Activated CD4-positive, CD25-positive, alpha-beta regulatory T cell (primary cell): Measurements from ENCODE around the gene PLXNA4.

ENCODE experiments used
- DNase-seq, 4 experiments: peaks; one replicate each; lab custom pipeline; 2025; lab: John Stamatoyannopoulos, UW

PLXNA4 gene

DNA sequence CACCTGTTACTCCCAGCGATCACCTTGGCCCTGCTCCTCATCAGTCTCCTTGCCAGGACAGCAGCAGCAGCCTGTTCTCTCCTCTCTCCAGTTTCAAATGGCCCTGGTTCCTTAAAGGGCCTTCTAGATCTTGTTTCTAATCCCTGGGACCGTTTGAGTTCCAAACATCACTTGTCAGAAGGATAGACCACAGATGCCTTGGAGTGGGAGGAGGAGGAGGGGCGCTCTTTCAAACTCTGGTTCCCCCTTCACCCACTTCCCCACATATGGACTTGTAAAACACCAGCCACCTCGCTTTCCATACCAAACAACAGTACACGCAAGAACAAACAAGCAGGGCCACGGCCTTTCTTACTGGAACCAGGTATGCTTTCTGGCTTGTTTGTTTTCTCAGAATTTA is 104.8 kb downstream of the PLXNA4 start:
- no peak for DNase-seq

- no peak for DNase-seq
Measured at GRCh38 chr7:132469681-132470080, 106.6 kb downstream of the PLXNA4 start.

DNA sequence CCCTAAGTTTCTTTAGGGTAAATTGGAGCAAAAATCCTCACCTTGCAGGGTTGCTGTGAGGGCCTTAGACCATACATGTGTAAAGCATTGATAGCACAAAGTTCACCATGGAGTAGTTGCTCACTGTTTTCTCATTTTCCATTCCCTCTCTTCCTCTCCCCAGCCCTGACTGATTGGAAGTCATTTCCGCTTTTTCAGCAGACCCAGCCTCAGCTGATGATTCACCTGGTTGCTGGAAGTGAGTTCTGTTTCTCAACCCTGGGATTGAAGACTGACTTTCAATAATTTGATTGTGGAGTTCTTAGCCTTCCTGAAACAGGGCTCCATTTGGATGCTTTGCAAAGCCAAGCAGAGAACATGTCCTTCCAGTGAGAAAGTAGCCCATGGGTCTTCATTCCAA is 107.0 kb downstream of the PLXNA4 start:
- DNase-seq = no peak

DNA sequence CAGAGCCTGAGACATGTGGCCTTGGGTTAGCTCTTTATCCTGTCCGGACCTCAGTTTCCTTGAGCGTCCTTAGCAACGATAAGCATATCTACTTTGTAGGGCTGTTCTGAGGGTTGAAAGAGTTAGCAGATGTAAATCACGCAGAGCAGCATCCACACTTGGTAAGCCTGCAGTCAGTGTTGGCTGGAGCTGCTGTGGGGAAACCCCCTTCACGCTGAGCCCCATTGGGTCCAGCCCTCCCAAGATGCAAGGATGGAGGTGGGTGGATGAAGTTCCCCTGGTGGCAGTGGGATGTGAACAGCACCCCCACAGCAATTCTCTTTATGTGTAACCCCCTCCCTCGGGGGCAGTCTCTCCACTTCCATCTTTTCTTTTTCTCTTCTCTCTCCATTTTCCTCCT is 109.9 kb downstream of the PLXNA4 start:
- DNase-seq = no peak

DNA sequence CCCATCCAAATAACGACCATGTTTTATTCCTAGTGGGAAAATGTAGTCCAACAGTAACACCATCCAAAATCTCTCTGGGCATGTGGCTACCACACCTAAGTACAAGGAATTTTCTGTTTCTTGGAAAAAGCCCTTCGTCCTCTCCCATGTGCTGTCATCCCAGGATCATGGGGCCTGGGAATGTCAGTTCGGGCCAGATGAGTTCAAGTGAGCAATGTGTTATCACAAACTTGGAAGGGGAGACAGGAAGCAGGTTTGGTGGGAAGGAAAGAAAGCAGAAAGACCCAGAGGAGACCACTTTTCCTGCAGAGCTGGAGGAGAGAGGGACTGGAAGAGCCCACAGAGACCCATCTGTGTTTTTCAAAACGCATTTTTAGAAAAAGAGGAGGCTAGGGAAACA is 110.8 kb downstream of the PLXNA4 start:
- no peak for DNase-seq

DNA sequence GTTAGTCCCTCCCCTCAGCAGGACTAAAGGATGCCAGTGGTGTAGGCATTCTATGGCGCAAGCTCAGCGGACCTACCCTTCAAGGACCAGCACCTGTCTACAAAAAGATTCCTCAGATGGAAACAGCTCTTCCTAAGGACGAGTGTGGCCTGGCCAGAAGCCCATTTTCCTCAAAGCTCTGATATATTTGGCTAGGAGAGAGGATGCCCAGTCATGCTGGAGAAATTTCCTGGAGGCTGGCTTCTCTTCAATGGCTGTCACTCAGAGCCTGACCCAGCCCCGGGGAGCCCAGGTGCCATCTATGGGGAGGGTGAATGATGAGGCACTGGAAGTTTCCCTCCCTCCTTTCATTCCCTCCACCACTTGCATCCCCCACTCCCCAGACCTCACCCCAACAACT is 111.5 kb downstream of the PLXNA4 start:
- no peak for DNase-seq

DNA sequence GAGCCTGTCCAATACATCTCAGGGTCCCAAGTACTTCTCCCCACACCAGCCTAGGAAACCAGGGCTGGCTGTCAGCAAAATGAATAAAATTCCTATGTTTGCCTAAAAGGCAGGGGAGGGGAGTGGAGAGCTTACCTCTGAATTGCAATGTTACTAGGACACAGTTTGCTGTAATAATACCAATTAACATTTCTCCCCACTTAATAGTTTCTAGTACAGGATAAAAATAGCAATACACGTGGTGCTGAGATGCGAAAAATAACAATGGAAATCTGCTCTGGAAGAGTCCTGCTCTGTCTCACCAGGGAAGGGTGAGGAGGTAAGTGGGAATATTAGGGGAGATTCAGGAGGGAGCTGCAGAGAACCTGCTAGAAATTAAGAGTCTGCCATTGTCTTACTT is 112.3 kb downstream of the PLXNA4 start:
- DNase-seq = no peak

DNA sequence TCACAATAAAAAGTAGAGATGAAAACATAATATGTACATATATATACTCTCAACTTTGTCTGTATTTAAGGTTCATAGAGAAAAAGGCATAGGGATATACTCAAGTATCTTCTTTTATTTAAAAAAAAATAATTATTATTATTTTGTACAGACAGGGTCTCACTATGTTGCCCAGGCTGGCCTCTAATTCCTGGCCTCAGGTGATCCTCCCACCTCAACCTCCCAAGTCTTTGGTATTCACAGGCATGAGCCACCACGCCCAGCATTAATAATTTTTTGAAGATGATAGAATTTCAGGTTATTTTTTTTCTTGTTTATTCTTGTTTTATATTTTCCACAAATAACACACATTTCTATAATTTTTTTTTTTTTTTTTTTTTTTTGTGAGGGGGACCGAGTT is 113.8 kb downstream of the PLXNA4 start:
- no peak for DNase-seq

- no peak for DNase-seq
Measured at GRCh38 chr7:132461032-132461592, 115.2 kb downstream of the PLXNA4 start.

- no peak for DNase-seq
Measured at GRCh38 chr7:132458729-132459128, 117.5 kb downstream of the PLXNA4 start.

GRCh38 chr7:132457658-132458057 is 118.6 kb downstream of the PLXNA4 start:
- no peak for DNase-seq

DNA sequence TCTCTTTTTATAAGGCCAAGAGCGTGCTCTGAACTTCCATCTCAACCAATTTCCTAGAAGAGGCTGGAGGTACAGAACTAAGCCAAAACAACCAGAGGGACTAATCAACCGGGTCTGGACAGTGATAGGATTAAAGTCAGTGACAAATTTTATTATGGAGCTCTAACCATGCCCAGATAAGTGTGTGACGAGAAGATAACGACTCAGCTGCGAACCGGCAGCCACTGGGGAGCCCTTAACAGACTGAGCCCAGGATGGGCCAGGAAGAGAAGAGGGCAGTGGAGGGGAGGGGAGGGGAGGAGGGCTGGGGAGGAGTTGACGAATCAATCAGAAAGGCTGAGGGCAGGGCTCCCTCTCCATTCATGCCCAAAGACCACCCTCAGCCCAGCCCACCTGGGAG is 119.9 kb downstream of the PLXNA4 start:
- DNase-seq = no peak

DNA sequence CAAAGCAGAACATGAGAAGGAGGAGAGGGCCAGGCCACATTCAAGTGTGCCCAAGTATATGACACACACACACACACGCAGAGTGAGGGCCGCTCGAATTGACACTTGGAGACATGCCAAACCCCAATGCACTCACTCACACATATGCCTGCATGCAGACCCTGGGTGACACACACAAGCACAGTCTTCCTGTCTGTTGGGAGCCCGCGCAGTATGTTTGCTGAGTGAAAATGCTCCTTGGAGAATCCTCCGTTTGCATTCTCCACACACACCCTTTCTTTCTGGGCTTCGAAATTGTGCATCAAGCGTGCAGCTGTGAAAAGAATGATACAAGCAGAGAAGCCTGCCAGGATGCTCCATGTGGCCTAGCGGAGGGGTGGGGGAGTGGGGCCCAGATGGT is 120.9 kb downstream of the PLXNA4 start:
- DNase-seq = no peak

- DNase-seq = no peak
Measured at GRCh38 chr7:132453826-132454225, 122.4 kb downstream of the PLXNA4 start.

- no peak for DNase-seq
Measured at GRCh38 chr7:132451161-132451560, 125.1 kb downstream of the PLXNA4 start.

DNA sequence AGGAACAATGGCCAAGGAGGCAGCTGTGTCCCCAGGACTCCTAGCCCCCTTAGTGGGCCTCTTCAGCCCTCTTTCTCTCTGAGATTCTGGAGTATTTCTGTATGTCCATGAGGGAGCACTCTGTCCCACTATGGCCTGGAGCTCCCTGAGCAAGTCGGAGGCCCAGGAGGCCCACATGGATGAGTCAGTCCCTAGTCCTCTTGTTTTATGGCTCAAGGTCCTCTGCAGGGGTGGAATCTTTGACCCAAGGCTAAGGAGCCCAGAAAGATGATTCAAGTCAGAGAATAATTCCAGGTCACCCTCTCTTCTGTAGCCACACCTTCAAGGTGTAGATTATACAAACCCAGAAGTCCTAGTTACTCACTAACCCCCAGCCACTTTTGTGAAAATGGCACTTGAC is 125.6 kb downstream of the PLXNA4 start:
- no peak for DNase-seq

- no peak for DNase-seq
Measured at GRCh38 chr7:132450188-132450587, 126.1 kb downstream of the PLXNA4 start.

- no peak for DNase-seq
Measured at GRCh38 chr7:132446666-132447278, 129.5 kb downstream of the PLXNA4 start.

DNA sequence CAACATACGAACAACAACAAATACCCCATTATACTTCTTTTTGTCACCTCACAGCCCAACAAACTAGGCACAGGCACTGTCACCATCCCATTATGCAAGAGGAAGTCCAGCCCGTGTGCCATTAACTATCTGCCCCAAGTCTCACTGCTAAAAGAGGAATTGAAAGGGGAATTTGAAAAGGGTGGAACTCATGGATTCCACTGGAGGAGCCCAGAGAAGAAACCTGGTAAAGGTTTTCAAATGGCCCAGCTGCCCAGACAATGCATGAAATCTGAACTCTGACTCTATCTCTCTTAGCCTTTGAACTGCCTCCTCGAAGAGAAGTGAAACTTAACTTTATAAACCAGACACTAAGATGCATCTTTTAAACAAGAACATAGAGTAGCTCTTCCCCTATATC is 130.0 kb downstream of the PLXNA4 start:
- DNase-seq = no peak

DNA sequence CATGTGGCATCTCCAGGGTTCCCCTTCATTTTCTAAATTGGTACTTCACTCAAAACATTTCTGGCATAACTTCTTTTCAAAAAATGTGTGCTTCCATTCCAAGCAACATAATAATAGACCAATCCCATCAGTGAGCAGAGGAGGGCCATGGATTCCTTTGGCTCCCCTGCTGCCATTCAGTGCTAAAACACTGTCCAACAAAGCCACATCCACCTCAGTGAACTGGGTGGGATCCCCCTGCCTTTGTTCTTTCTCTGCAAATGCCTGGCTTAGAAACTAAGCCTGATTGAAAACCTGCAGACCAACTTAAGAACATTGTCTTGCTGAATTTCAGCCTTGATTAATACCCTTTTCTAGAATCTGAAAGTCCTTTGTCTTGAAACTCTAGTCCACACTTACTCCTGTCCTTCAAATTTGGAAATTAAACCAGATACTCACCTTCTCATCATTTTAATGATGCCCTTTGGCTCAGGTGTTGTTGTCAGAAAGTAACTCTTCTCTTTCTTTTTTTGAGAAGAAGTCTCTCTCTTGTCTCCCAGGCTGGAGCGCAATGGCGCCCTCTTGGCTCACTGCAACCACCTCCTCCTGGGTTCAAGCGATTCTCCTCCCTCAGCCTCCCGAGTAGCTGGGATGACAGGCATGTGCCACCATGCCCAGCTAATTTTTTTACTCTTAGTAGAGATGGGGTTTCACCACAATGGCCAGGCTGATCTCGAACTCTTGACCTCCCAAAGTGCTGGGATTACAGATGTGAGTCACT is 132.3 kb downstream of the PLXNA4 start:
- DNase-seq = no peak

GRCh38 chr7:132441935-132442334 is 134.3 kb downstream of the PLXNA4 start:
- no peak for DNase-seq

DNA sequence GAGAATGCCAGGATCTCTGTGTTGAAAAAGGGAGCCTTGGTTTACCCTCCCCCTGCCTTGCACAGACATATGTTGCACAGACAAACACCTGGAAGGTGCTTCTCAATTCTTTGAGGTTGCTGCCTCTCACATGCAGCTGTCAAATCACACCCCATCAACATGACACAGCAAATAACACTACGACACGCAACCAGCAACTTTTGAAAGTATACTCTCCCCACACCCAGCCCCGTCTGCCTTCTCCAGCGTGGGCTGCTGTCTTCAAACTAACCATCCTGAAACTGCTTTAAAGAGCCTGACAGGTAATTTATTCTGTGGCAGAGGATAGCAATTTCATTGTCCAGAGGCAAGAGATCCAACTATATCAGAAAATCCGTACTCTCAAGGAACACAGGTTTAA is 136.1 kb downstream of the PLXNA4 start:
- no peak for DNase-seq

- no peak for DNase-seq
Measured at GRCh38 chr7:132438926-132439325, 137.3 kb downstream of the PLXNA4 start.

DNA sequence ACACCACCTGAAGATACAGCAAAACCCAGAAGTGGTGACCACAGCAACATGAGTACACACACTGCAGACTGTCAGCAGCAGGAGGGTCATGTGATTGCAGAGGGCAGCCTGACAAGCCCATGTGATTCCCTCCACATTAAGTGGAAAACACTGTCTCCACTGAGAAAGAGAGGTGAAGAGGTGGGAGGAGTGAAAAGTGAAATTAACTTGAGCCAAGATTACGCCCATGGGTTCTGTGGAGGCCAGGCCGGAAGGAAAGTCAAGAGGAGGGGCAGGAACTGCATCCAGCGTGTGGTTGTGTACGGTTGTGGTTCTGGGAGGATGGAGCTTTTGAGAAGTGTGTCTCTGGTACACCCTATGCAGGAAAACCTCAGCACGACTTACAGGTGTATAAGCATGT is 138.5 kb downstream of the PLXNA4 start:
- DNase-seq = no peak
